A172 (cell line): ENCODE results near the gene LRP1B. TPM values are rescaled to one million over a fixed set of nuclear protein-coding genes. Genes with fewer than 3 reads are reported as not detected.

Source experiments
- DNase-seq: peaks from one replicate; pipeline ENCODE4 v3.0.0-alpha.2; 2015; ENCODE audit warnings: low spot score
- total RNA-seq: library from RNA; depleted of rRNA; stranded (reverse); fragments of >200 nt; shearing (Covaris generic); gene quantifications from 2 replicates; pipeline ENCODE4 v1.2.3, GENCODE V29; 2014; rRNA removed

Gene LRP1B
- total RNA-seq, result 0.03 TPM in 1 of 2 replicates, not detected in the other

GRCh38 chr2:142131010-142131669, at the start of gene LRP1B:
LRP1B (minus strand) TSS chr2:142131016; CDS start chr2:142130729, 287 bp downstream.
- peak; percentile 23 for DNase-seq

- DNase-seq, result peak; percentile 19
Observed at GRCh38 chr2:142179686-142180085, 48.9 kb upstream of the LRP1B start.

DNA sequence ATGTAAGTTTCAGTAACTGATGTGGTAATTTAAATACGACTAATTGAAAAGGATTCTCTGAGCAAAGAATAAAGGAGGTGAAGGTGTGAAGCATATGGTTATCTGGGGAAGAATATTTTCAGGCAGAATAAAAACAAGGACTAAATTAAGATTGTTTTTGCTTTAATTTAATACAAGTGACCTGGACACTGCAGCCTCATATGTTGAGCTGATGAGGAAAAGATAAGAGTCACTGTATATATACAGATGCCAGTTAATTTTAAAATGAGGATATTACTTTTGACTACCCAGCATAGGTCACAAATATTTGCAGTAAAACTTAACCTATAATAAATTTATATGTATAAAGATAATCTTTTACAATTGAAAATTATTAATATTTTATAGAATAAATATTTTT, 47.8 kb upstream of the LRP1B start:
- no peak for DNase-seq

DNA sequence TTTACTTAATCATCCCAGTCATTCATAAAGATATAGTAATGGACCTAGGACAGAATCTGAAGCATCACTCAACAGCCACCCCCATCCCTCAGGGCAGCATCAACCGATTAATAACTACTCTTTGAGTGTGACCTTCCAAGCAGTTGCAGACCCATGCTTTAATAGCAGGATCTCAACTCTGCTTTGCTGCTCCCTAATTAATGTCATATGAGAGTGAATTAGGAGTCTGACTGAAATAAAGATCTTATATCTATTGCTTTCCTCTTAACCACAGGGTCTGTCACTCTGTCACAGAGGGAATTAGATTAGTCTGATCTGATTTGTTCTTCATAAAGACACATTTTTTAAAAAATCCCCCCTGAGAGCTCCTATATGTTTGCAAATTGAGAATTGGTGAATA, 46.1 kb upstream of the LRP1B start:
- no peak for DNase-seq

GRCh38 chr2:142175813-142176338, 45.1 kb upstream of the LRP1B start:
- DNase-seq, result no peak

- no peak for DNase-seq
Observed at GRCh38 chr2:142174176-142174575, 43.4 kb upstream of the LRP1B start.

DNA sequence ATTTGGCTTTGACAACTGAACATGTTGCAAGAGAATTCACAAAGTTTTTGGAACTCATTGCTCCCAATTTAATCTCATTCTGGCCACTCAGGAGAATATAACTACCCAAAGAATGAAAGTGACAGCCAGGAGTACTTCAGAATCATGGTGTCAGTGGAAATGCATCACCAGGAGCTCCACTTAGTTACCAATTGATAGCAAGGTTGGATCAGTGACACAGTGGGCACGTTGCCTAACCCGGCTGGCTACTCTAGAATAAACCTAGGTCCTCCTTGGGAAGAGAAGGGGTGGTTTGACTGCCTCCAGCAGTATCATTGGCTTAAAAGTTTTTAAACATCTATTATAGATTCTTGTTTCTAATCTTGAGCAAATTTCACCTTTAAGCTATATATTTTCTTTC, 40.0 kb upstream of the LRP1B start:
- no peak for DNase-seq

- DNase-seq, result peak; percentile 74
Observed at GRCh38 chr2:142165790-142166189, 35.0 kb upstream of the LRP1B start.

DNA sequence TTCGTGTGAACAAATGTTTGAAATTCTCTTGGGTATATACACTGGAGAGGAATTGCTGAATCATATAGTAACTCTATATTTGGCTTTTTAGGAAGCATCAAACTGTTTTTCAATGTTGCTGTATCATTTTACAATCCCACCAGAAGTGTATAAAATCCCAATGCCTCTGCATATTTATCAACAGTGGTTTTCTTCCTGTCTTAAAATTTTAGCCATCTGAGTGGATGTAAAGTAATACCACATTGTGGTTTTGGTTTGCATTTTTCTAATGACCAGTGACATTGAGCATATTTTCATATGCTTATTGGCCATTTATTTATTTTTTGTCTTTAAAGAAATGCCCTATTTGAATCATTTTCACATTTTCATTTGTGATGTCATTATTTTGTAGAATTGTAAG, 22.8 kb upstream of the LRP1B start:
- DNase-seq, result no peak

DNA sequence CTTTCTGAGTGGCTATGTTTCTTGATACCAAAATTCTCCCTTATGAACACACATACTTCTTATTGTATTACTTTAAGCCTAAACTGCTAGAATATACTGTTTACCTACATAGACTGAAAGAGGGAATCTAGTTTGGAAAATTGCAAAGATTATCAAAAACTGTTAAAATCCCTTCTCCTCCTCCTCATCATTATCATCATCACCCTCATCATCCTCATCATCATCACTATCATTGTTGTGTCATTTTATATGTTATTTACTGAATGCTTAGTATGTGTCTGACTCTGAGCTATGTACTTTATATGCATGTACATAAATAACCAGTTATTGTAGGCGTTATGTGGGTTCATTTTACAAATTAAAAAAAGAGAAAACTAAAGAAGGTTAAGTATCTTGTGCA, 19.6 kb upstream of the LRP1B start:
- no peak for DNase-seq

DNA sequence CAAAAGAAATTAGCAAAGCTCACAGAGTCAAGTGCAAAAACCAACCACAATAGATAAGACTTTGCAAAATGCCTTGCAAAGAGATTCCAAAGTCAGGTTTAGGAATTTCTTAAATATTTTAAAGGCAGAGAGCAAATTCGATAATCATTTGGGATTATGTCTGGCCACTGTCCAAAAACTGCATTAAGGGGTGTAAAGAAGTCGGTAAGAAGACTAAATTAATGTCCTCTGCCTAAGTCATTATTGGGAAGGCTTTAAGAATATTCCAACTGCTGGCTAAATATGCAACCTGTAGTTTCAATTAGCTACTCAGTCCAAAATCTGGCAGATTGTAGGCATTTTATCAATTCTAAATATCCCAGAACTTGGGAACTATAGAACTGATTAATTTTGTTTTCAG, 13.7 kb upstream of the LRP1B start:
- DNase-seq, result no peak

GRCh38 chr2:142142595-142142994, 11.8 kb upstream of the LRP1B start:
- DNase-seq, result no peak

DNA sequence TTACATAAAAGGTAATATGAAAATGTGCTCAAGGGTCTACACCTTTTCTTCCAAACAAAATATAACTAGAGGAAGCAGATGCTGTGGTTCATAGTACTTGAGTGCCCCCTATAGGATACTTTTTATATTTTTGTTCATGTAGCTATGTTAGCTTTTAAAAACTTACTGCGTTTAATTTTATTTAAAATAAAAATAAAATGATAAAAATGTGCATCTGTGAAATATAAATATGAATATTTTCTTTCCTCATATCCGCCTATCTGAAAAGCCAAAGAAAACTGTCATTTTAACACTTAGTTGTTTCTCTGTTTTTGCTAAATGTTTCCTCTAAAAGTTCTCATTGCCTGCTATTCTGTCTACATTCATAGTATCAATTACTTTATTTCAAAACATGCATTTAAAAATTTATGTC, 9.6 kb upstream of the LRP1B start:
- DNase-seq, result peak; percentile 26

DNA sequence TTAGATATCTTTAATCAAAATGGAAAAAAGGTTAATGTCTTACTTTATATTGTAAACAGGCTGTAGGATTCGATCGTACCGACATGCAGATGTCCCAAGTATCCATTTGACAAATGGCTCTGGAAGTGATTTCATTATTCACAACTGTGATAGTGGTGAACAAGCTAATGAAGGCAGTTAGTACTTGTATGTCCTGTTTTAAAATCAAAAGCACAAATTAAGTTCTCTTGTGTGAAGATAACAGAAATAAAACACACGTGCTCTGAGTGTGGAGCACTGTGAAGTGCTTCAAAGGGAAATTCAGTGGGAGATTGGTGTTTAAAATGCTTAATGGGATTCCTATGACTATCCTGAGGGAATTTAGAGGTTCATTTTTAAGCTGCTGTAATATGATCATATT, 8.6 kb upstream of the LRP1B start:
- DNase-seq, result no peak

DNA sequence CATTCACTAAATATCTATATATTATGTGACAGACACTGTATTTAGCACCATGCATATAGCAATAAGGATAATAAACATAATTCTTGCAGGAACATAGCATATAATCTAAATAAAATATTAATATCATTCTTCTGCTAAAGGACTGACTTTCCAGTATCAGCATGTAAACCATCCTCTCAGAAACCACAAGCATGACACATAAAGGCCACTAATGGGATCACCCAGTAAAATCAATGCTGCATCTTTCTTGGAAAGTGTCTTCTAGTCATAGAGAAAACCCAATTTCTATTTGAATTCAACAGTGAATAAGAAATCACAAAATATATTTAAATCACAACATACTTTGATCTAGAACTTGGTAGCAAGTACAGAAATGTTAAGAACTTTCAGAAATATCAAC, 5.8 kb upstream of the LRP1B start:
- no peak for DNase-seq

DNA sequence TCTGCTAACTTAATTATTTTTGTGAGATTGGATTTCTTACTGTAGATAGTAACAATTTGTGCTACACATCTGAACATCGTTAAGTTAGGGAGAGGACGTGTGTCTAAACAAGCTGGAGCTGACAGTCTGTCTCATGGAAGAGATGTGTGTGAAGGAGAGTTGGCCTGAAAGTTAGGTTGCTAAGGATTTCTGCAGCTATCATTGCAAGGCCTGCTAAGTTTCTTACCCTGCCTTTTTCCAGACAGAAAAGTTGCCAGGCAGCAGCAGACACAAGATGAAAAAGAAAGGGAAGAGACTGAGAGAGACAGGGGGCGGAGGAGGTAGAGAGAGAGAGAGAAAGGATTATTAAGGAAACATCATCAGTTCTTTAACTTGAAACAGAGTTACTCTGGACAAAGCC, 4.1 kb upstream of the LRP1B start:
- no peak for DNase-seq

DNA sequence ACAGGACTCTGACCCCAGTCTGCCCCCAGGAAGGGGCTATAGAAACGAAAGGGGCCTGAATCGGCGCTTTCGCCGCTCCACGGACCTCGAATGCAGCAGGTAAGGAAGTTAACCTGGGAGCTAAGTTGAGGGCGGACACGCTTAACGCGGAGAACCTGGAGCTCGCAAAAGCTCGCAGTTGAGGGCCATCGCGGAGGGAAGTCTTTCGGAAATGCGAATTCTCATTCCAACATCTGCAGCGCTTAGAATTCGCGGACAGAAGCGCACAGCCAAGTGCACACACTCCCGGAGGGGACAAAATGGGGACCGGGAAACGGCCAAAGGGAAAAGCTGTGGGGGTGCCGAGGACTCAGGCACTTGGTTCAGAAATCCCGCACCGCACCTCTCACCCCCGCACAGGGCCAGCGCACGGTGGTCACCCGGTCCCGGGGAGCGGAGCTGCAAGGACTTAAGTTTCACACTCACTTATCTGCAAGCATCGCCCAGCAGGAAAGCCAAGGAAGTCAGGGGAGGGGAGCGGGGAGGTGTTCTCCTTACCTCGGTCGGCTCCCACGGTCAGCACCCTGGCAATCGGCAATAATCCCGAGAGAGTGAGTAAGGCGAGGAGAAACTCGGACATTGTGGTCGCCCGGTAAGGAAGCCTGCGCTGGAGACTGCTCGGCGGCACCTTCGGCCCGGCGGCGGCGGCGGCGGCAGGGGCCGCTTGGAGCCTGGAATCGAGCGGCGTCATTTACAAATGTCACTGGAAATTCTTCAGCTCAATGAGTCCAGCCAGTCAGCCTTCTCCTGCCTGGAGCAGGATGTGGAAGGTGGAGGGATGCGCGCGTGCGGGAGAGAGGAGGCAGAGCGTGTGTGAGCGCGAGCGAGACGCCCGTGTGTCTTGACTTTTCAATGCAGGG, 456 bp downstream of the LRP1B start:
- DNase-seq, result peak; percentile 5

DNA sequence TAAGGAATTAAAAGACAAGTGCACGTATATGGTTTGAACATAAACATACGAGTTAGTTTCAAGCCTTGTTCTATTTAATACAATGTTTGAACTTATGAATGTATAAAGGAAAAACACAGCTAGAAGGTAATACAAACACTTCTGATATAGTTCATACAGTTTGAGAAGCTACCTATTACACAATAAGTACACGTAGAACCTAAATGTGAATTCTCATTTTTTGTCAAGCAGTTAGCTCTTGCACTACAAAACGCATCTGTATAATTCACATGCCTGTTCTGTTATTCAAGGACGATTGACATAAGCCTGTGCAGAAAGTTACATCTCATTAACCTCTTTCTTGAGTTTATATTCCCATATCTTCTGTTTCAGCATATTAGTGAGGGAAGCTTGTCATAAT, 2.7 kb downstream of the LRP1B start:
- no peak for DNase-seq

DNA sequence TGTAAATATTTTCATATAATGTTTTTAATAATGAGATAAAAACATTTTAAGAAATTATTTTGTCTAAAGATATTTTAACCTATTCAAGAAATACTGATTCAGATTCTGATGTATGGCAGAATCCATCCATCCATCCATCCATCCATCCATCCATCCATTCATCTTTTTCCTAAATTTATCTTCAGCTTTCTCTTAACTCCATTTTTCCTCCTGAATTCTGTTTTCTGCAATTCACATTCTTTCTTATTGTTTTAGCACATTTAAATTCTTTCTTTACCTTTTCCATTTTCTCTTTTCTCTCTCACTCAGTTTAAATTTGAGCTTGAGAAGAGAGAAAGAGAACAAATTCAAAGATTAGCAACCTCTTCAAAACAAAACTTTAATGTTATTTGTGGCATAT, 3.6 kb downstream of the LRP1B start:
- no peak for DNase-seq

- no peak for DNase-seq
Observed at GRCh38 chr2:142124706-142125105, 6.1 kb downstream of the LRP1B start.

GRCh38 chr2:142119347-142119746, 11.5 kb downstream of the LRP1B start:
- DNase-seq, result no peak

GRCh38 chr2:142112757-142113221, 18.0 kb downstream of the LRP1B start:
- DNase-seq, result peak; percentile 79
